Measurements from ENCODE around the gene GLRA2.
"Not testable (repeated sequence)": the region's sequence is repeated elsewhere in the genome, so short reads cannot be mapped to it uniquely, and the experiment has no call there.

Gene GLRA2

GRCh38 chrX:14590693-14591424 is 61.5 kb downstream of the GLRA2 start:
- TF ChIP-seq, protein P1, sequence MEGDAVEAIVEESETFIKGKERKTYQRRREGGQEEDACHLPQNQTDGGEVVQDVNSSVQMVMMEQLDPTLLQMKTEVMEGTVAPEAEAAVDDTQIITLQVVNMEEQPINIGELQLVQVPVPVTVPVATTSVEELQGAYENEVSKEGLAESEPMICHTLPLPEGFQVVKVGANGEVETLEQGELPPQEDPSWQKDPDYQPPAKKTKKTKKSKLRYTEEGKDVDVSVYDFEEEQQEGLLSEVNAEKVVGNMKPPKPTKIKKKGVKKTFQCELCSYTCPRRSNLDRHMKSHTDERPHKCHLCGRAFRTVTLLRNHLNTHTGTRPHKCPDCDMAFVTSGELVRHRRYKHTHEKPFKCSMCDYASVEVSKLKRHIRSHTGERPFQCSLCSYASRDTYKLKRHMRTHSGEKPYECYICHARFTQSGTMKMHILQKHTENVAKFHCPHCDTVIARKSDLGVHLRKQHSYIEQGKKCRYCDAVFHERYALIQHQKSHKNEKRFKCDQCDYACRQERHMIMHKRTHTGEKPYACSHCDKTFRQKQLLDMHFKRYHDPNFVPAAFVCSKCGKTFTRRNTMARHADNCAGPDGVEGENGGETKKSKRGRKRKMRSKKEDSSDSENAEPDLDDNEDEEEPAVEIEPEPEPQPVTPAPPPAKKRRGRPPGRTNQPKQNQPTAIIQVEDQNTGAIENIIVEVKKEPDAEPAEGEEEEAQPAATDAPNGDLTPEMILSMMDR (IDR thresholded peaks at IDR 0.05; ENCODE audit: insufficient read depth, missing control alignments) = no peak
- FAIRE-seq (no peak), DNase-seq (ENCODE audit: insufficient read length, low spot score) (no peak)

- FAIRE-seq (no peak), DNase-seq (ENCODE audit: insufficient read length, low spot score) (no peak)
- TF ChIP-seq, protein P1 (IDR thresholded peaks at IDR 0.05; ENCODE audit: insufficient read depth, missing control alignments) = no peak
Measured at GRCh38 chrX:14591976-14592375, 62.6 kb downstream of the GLRA2 start.

DNA sequence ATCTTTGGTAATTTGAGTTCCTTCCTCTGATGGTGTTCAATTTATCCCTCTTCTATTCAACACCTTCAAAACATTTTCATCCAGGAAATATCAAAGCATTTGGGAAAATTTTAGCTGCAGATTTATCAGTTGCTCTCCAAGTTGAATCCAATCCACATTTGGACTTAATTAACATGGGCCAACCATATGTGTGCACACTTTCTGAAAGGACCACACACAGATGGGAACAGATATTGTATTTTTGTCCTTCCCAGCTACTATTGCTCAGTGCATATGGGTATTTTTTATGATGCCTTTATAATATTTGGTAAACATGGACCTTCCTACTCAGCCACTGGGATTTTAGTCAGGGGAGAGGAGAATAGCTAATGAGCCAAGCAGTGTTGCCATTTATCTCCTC is 65.2 kb downstream of the GLRA2 start:
- no peak for FAIRE-seq
- TF ChIP-seq, protein P1 (IDR thresholded peaks at IDR 0.05; ENCODE audit: insufficient read depth, missing control alignments) = no peak
- no peak for DNase-seq (ENCODE audit: insufficient read length, low spot score)

GRCh38 chrX:14598330-14598729 is 69.0 kb downstream of the GLRA2 start:
- DNase-seq (ENCODE audit: insufficient read length, low spot score) (no peak), FAIRE-seq (no peak)
- TF ChIP-seq, protein P1 (IDR thresholded peaks at IDR 0.05; ENCODE audit: insufficient read depth, missing control alignments) = no peak

GRCh38 chrX:14607446-14607985 is 78.2 kb downstream of the GLRA2 start:
- FAIRE-seq (no peak), DNase-seq (ENCODE audit: insufficient read length, low spot score) (no peak)
- TF ChIP-seq, protein P1 (IDR thresholded peaks at IDR 0.05; ENCODE audit: insufficient read depth, missing control alignments) = no peak

DNA sequence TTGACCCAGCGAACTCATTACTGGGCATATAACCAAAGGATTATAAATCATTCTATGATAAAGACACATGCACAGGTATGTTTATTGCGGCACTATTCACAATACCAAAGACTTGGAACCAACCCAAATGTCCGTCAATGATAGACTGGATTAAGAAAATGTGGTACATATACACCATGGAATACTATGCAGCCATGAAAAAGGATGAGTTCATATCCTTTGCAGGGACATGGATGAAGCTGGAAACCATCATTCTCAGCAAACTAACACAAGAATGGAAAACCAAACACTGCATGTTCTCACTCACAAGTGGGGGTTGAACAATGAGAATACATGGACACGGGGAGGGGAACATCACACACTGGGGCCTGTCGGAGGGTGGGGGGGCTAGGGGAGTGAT is 83.1 kb downstream of the GLRA2 start:
- not testable (repeated sequence) for DNase-seq (ENCODE audit: insufficient read length, low spot score); FAIRE-seq

GRCh38 chrX:14616301-14616700 is 87.0 kb downstream of the GLRA2 start:
- DNase-seq (ENCODE audit: insufficient read length, low spot score) = no peak
- TF ChIP-seq, protein P1 (IDR thresholded peaks at IDR 0.05; ENCODE audit: insufficient read depth, missing control alignments) = no peak
- FAIRE-seq = no peak

Measured in D721Med (cell line).